ENCODE measurements around the gene BTBD2. TPM values are rescaled to one million over a fixed set of nuclear protein-coding genes. Genes with fewer than 3 reads are reported as not detected.

BTBD2 gene
- total and polyA plus RNA-seq, 2 of the 13 experiments (the other 11 are each of a cell fraction or from before 2014, with no cell fraction given): 28.1 to 45.3 TPM

- DNase-seq (ENCODE audit: low spot score) (no peak), ATAC-seq (no peak), FAIRE-seq (no peak)
- intact Hi-C loops (cut with micrococcal nuclease; ENCODE audit: unreplicated experiment): no loop called here
- BruUV-seq (replicated peaks): no TSS peak
- no peaks in the 10 kb centered on the region for H3K27me3 ChIP-seq (ENCODE audit: control insufficient read depth in 1 of 2, insufficient read depth in 2 of 2, low read length in 2 of 2)
- H3K9me3 ChIP-seq (ENCODE audit: low read length): no peaks in the 10 kb centered on the region
- TF ChIP-seq ZNF746 (CRISPR knock-in tag; IDR thresholded peaks at IDR 0.05): no peak
- TF ChIP-seq, protein P1, sequence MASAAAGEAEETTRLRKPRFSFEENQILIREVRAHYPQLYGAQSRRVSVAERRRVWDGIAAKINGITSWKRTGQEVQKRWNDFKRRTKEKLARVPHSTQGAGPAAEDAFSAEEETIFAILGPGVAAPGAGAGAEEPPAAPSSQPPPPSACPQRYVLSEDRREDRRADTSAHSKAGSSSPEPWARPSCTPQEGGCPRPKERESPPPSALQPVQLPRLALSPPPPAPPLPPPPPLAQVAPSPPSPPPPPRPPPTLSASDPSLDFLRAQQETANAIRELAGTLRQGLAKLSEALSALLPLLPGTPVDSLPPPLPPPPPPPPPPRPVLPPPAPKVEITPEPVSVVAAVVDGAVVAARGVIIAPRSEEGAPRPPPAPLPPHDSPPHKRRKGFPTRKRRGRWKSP (CRISPR knock-in tag; IDR thresholded peaks at IDR 0.05): no peak
- TF ChIP-seq ZNF775 (CRISPR knock-in tag; IDR thresholded peaks at IDR 0.05; ENCODE audit: borderline replicate concordance): no peak
- no peak for TF ChIP-seq KDM5B (CRISPR knock-in tag; IDR thresholded peaks at IDR 0.05; ENCODE audit: borderline replicate concordance)
- no peak for TF ChIP-seq ARID2 (CRISPR knock-in tag; IDR thresholded peaks at IDR 0.05; ENCODE audit: borderline replicate concordance)
- no peak for TF ChIP-seq TCF12 (IDR thresholded peaks at IDR 0.05)
- TF ChIP-seq TCF12 (CRISPR knock-in tag; IDR thresholded peaks at IDR 0.05): no peak
- no peak for TF ChIP-seq SNAPC2 (CRISPR knock-in tag; IDR thresholded peaks at IDR 0.05)
- no peak for TF ChIP-seq SMYD3 (CRISPR knock-in tag; IDR thresholded peaks at IDR 0.05)
- no peak for TF ChIP-seq RBM22 (optimal IDR thresholded peaks at IDR 0.05; ENCODE audit: low read length)
- no peak for TF ChIP-seq ZBTB8A (CRISPR knock-in tag; IDR thresholded peaks at IDR 0.05; ENCODE audit: borderline replicate concordance, low read depth)
- no peak for TF ChIP-seq EZH2 (conservative IDR thresholded peaks at IDR 0.05; ENCODE audit: low read depth, low read length)
- TF ChIP-seq SP2 (CRISPR knock-in tag; IDR thresholded peaks at IDR 0.05): no peak
- TF ChIP-seq SMARCE1 (IDR thresholded peaks at IDR 0.05; ENCODE audit: borderline replicate concordance): no peak
- no peak for TF ChIP-seq ZNF180 (CRISPR knock-in tag; IDR thresholded peaks at IDR 0.05; ENCODE audit: borderline replicate concordance, low read depth)
- no peak for TF ChIP-seq CREM (IDR thresholded peaks at IDR 0.05)
- no peak for TF ChIP-seq CREM (CRISPR knock-in tag; IDR thresholded peaks at IDR 0.05)
- H3K27ac ChIP-seq (ENCODE audit: extremely low read length, insufficient read depth, low read length): no peak overlapping the region
- H2AFZ ChIP-seq (ENCODE audit: low read length): no peak overlapping the region
- no peak overlapping the region for H3K4me3 ChIP-seq (replicated peaks in 1 of 3; ENCODE audit: insufficient read depth in 1 of 3, low read depth in 2 of 3, low read length in 3 of 3)
- no peaks in the 10 kb centered on the region for H3K4me1 ChIP-seq (ENCODE audit: insufficient read depth, low read length)
- H3K36me3 ChIP-seq (replicated peaks in 1 of 2; ENCODE audit: control insufficient read depth in 1 of 2, insufficient read depth in 2 of 2, low read length in 2 of 2): peaks cover 6 to 15% of the 10 kb centered on the region in 2 experiments; a peak in 3 of 5 replicates
- CTCF ChIA-PET (ENCODE audit: low intra/inter-chr PET ratio, low total read pairs): no interaction called here
- POLR2A ChIA-PET: no interaction called here
- peaks cover 32% of the 10 kb centered on the region for H3K79me2 ChIP-seq (ENCODE audit: insufficient read depth, low read length)
- in situ Hi-C loops (cut with HindIII; ENCODE audit: extremely low pct_ligation_motif_present, low pct_unique_long_range_greater_than_20kb): no loop called here
- no peak overlapping the region for H3K4me2 ChIP-seq (ENCODE audit: low read depth, low read length)
- H4K20me1 ChIP-seq (ENCODE audit: insufficient read depth, low read length): peaks cover 38% of the 10 kb centered on the region; the same call in 1 of the 2 replicates
- H3K9ac ChIP-seq (ENCODE audit: insufficient read depth, low read depth, low read length): no peak overlapping the region
- WGBS (ENCODE audit: low lambda C conversion rate): 99% methylated on average over 10 of the region's 12 CpGs
These were observed 59.4 kb downstream of the BTBD2 start for GRCh38 chr19:1956122-1956494.

All from HepG2 (cell line).